DND-41 (cell line): Measurements from ENCODE around the gene EGF.

Experiments
- EZH2 ChIP-seq: IDR thresholded peaks from 3 replicates; pipeline ENCODE4 v1.6.1; 2012; ENCODE audit warnings: borderline replicate concordance, low read depth, mild to moderate bottlenecking, moderate library complexity, low read length, inconsistent platforms; ENCODE audit not compliant: severe bottlenecking
- TF ChIP-seq, protein P1 (sequence below): IDR thresholded peaks from 2 replicates; pipeline ENCODE4 v1.5.1; 2012; ENCODE audit warnings: borderline replicate concordance, low read length, moderate library complexity, mild to moderate bottlenecking; ENCODE audit not compliant: poor library complexity, severe bottlenecking; ENCODE audit errors: extremely low read depth

DNA sequence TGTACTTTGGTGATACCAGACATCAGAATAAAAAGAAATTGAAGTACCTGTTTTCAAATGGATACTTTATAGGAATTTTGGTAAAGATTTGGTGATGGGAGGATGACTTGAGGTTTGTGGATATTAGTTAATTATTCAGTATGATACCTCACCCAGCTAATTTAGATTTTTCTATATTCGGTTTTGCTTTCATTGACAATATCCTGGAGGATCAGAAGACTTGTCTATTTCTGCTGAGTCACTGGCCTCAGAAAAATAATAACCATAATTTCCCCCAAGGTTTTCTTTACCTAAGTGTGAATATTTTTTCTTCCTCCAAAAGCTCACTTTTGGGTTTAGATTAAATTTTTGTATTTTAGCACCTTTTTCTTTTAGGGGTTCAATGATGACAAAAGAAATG lies 100.2 kb downstream of the EGF start:
- TF ChIP-seq, protein P1, sequence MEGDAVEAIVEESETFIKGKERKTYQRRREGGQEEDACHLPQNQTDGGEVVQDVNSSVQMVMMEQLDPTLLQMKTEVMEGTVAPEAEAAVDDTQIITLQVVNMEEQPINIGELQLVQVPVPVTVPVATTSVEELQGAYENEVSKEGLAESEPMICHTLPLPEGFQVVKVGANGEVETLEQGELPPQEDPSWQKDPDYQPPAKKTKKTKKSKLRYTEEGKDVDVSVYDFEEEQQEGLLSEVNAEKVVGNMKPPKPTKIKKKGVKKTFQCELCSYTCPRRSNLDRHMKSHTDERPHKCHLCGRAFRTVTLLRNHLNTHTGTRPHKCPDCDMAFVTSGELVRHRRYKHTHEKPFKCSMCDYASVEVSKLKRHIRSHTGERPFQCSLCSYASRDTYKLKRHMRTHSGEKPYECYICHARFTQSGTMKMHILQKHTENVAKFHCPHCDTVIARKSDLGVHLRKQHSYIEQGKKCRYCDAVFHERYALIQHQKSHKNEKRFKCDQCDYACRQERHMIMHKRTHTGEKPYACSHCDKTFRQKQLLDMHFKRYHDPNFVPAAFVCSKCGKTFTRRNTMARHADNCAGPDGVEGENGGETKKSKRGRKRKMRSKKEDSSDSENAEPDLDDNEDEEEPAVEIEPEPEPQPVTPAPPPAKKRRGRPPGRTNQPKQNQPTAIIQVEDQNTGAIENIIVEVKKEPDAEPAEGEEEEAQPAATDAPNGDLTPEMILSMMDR: no peak
- no peak for TF ChIP-seq EZH2
